Liver (tissue), 9 donors: Measurements from ENCODE around the gene PGGHG. TPM values are rescaled to one million over a fixed set of nuclear protein-coding genes. Genes with fewer than 3 reads are reported as not detected.

Experiments used
- DNase-seq: peaks from one replicate; pipeline ENCODE4 v3.0.0-alpha.2; 2017; ENCODE audit warnings: low spot score
- H3K27ac ChIP-seq, 2 donors: one replicate each; pipeline ENCODE4 v1.7.0; 2013; ENCODE audit warnings: inconsistent platforms in 2 of 2, low read length in 2 of 2, control low read depth in 1 of 2, low read depth in 1 of 2, mild to moderate bottlenecking in 1 of 2
- H3K27me3 ChIP-seq, 4 donors: one replicate each; pipeline versions ENCODE4 v1.6.1 to v1.7.0; 2013; ENCODE audit warnings: low read length in 3 of 4, inconsistent platforms in 1 of 4, mild to moderate bottlenecking in 1 of 4, moderate library complexity in 1 of 4; ENCODE audit not compliant: control insufficient read depth in 4 of 4, insufficient read depth in 4 of 4
- H3K36me3 ChIP-seq, 4 donors: one replicate each; pipeline versions ENCODE4 v1.6.1 to v1.7.0; 2013; ENCODE audit warnings: low read length in 3 of 4, mild to moderate bottlenecking in 3 of 4, low read depth in 1 of 4, moderate library complexity in 1 of 4; ENCODE audit not compliant: control insufficient read depth in 4 of 4, insufficient read depth in 3 of 4
- H3K4me1 ChIP-seq, 4 donors: one replicate each; pipeline versions ENCODE4 v1.6.1 to v1.7.0; 2013; ENCODE audit warnings: low read length in 3 of 4, mild to moderate bottlenecking in 3 of 4, moderate library complexity in 1 of 4; ENCODE audit not compliant: control insufficient read depth in 4 of 4, insufficient read depth in 4 of 4
- H3K4me3 ChIP-seq, 3 donors: one replicate each; pipeline versions ENCODE4 v1.6.1 to v1.7.0; 2013; ENCODE audit warnings: low read length in 3 of 3, control low read depth in 1 of 3, low read depth in 1 of 3, mild to moderate bottlenecking in 1 of 3
- H3K9ac ChIP-seq, 2 donors: one replicate each; pipeline ENCODE4 v1.7.0; 2013; ENCODE audit warnings: low read length in 2 of 2, mild to moderate bottlenecking in 2 of 2, moderate library complexity in 2 of 2, control low read depth in 1 of 2, low read depth in 1 of 2
- H3K9me3 ChIP-seq, 4 donors: one replicate each; pipeline versions ENCODE4 v1.6.1 to v1.7.0; 2013; ENCODE audit warnings: low read length in 3 of 4; ENCODE audit not compliant: control insufficient read depth in 4 of 4
- ATF3 ChIP-seq: IDR thresholded peaks from 2 replicates; pipeline ENCODE4 v1.6.1; 2016; ENCODE audit warnings: antibody characterized with exemption
- CTCF ChIP-seq: fragments of 150-350 bp; IDR thresholded peaks from 2 replicates; pipeline ENCODE4 v1.5.1; 2017; ENCODE audit warnings: improper control_type of control experiment, low read depth, low read length; ENCODE audit not compliant: missing input control
- FOXA1 ChIP-seq: IDR thresholded peaks from 2 replicates; pipeline ENCODE4 v1.6.1; 2016; ENCODE audit warnings: antibody characterized with exemption
- FOXA2 ChIP-seq: IDR thresholded peaks from 2 replicates; pipeline ENCODE4 v1.6.1; 2016; ENCODE audit warnings: antibody characterized with exemption
- HNF4A ChIP-seq, 2 donors: conservative IDR thresholded peaks; 2 replicates each; pipeline ENCODE4 v1.6.1; 2016; ENCODE audit warnings: antibody characterized with exemption in 2 of 2, mild to moderate bottlenecking in 2 of 2
- JUND ChIP-seq, 2 donors: IDR thresholded peaks; 2 replicates each; pipeline ENCODE4 v1.6.1; 2016; ENCODE audit warnings: antibody characterized with exemption in 2 of 2
- MAX ChIP-seq: IDR thresholded peaks from 2 replicates; pipeline ENCODE4 v1.6.1; 2016; ENCODE audit warnings: antibody characterized with exemption
- NR2F2 ChIP-seq: IDR thresholded peaks from 2 replicates; pipeline ENCODE4 v1.6.1; 2016; ENCODE audit warnings: antibody characterized with exemption
- RAD21 ChIP-seq, 2 donors: IDR thresholded peaks; 2 replicates each; pipeline ENCODE4 v1.6.1; 2016; ENCODE audit warnings: antibody characterized with exemption in 2 of 2, mild to moderate bottlenecking in 2 of 2
- REST ChIP-seq: IDR thresholded peaks from 2 replicates; pipeline ENCODE4 v1.6.1; 2016; ENCODE audit warnings: antibody characterized with exemption, mild to moderate bottlenecking
- RXRA ChIP-seq, 2 donors: IDR thresholded peaks; 2 replicates each; pipeline ENCODE4 v1.6.1; 2017 to 2018; ENCODE audit warnings: antibody characterized with exemption in 2 of 2, mild to moderate bottlenecking in 1 of 2
- SP1 ChIP-seq: IDR thresholded peaks from 2 replicates; pipeline ENCODE4 v1.6.1; 2018; ENCODE audit warnings: antibody characterized with exemption, mild to moderate bottlenecking
- TAF1 ChIP-seq: conservative IDR thresholded peaks from 2 replicates; pipeline ENCODE4 v1.6.1; 2016; ENCODE audit warnings: antibody characterized with exemption, mild to moderate bottlenecking
- YY1 ChIP-seq: IDR thresholded peaks from 2 replicates; pipeline ENCODE4 v1.6.1; 2016; ENCODE audit warnings: antibody characterized with exemption, mild to moderate bottlenecking
- ZBTB33 ChIP-seq: IDR thresholded peaks from 2 replicates; pipeline ENCODE4 v1.6.1; 2016; ENCODE audit warnings: antibody characterized with exemption
- WGBS: extraction: QIAGEN DNeasy Blood & Tissue Kit; methylation state at CpG from one replicate; pipeline ENCODE4 v1.1.7; 2013; 5-methylcytosine and 5-hydroxymethylcytosine counted together
- polyA plus RNA-seq, 2 donors: library from polyadenylated mRNA; stranded (reverse) in 1 of 2; unstranded in 1 of 2; fragments of 200-250 nt in 1 of 2; fragments of >200 nt in 1 of 2; fragmentation: Nextera tagmentation in 1 of 2; extraction: Ambion mirVana in 1 of 2; gene quantifications; one replicate each; pipeline versions ENCODE4 v1.2.1 to v1.2.3, GENCODE V29; 2013 to 2015
- total RNA-seq, 2 donors: library from RNA; depleted of rRNA; stranded (reverse); fragments of >200 nt; gene quantifications; one replicate each; pipeline ENCODE4 v1.2.3, GENCODE V29; 2014
- donor health status: healthy.
- donor health status: healthy.
- donor health status: healthy.
- donor health status: healthy.
- donor health status: healthy.

Gene PGGHG
- total and polyA plus RNA-seq, 4 donors, result 1.3 to 11.4 (median 7.5) TPM

GRCh38 chr11:330694-331357 is 41.9 kb downstream of the PGGHG start (continued):
- TF ChIP-seq REST (no peak), FOXA1 (no peak), RXRA (IDR thresholded peaks at IDR 0.05) (no peak)

GRCh38 chr11:331358-332060 is 42.6 kb downstream of the PGGHG start:
- Histone ChIP-seq H3K4me3 (no peak overlapping the region), H3K4me1 (peaks cover 0 to 10% (median 9%) of the 10 kb centered on the region in 4 donors), H3K27ac (no peak overlapping the region), H3K9me3 (no peaks in the 10 kb centered on the region), H3K27me3 (no peaks in the 10 kb centered on the region), H3K36me3 (no peaks in the 10 kb centered on the region), H3K9ac (no peak overlapping the region)
- no peak for TF ChIP-seq RXRA (IDR thresholded peaks at IDR 0.05)
- no peak for TF ChIP-seq FOXA2
- TF ChIP-seq TAF1, result no peak
- no peak for TF ChIP-seq JUND (IDR thresholded peaks at IDR 0.05)
- no peak for TF ChIP-seq HNF4A (conservative IDR thresholded peaks at IDR 0.05)
- no peak for TF ChIP-seq RAD21 (IDR thresholded peaks at IDR 0.05)
- no peak for TF ChIP-seq ATF3
- TF ChIP-seq MAX, result no peak
- no peak for TF ChIP-seq YY1
- 93% methylated on average over 19 of the region's 19 CpGs for WGBS
- no peak for DNase-seq

- WGBS, result 93% methylated on average over 23 of the region's 23 CpGs
- TF ChIP-seq SP1 (no peak), CTCF (no peak), ZBTB33 (no peak), REST (no peak), MAX (no peak), YY1 (no peak), HNF4A (conservative IDR thresholded peaks at IDR 0.05) (no peak), NR2F2 (no peak)
Observed at GRCh38 chr11:332651-333480, 43.9 kb downstream of the PGGHG start.

More at GRCh38 chr11:332651-333480, 43.9 kb downstream of the PGGHG start:
- Histone ChIP-seq H3K4me1 (peaks cover 0 to 3% (median 1%) of the 10 kb centered on the region in 4 donors), H3K4me3 (no peak overlapping the region), H3K36me3 (no peaks in the 10 kb centered on the region), H3K27ac (no peak overlapping the region), H3K27me3 (no peaks in the 10 kb centered on the region), H3K9me3 (no peaks in the 10 kb centered on the region), H3K9ac (no peak overlapping the region)
- DNase-seq, result no peak
